GM18508 (cell line): ENCODE data around the gene HTR3B.
"Not testable (repeated sequence)": the region's sequence is repeated elsewhere in the genome, so short reads cannot be mapped to it uniquely, and the experiment has no call there.

Source experiments
- ATAC-seq: cut with Tn5 transposase; IDR thresholded peaks from one replicate; pipeline ENCODE4 v1.9.1; 2021; ENCODE audit warnings: moderate number of reproducible peaks; ENCODE audit not compliant: insufficient read depth, unreplicated experiment

The HTR3B gene

GRCh38 chr11:113880971-113881370 is 23.6 kb upstream of the HTR3B start:
- ATAC-seq: no peak

- ATAC-seq: no peak
Measured at GRCh38 chr11:113881856-113882255, 22.7 kb upstream of the HTR3B start.

GRCh38 chr11:113884361-113884836 is 20.2 kb upstream of the HTR3B start:
- ATAC-seq: no peak

GRCh38 chr11:113885897-113886296 is 18.7 kb upstream of the HTR3B start:
- no peak for ATAC-seq

- no peak for ATAC-seq
Measured at GRCh38 chr11:113888848-113889247, 15.7 kb upstream of the HTR3B start.

- peak; percentile 55 for ATAC-seq
Measured at GRCh38 chr11:113894421-113894996, 10.1 kb upstream of the HTR3B start.

GRCh38 chr11:113895367-113896155 is 9.0 kb upstream of the HTR3B start:
- ATAC-seq: no peak

- no peak for ATAC-seq
Measured at GRCh38 chr11:113896156-113896879, 8.3 kb upstream of the HTR3B start.

GRCh38 chr11:113901141-113901540 is 3.5 kb upstream of the HTR3B start:
- ATAC-seq: no peak

GRCh38 chr11:113906038-113906437 is 1.4 kb downstream of the HTR3B start:
- no peak for ATAC-seq

- ATAC-seq: no peak
Measured at GRCh38 chr11:113906516-113906915, 1.9 kb downstream of the HTR3B start.

GRCh38 chr11:113907152-113907551 is 2.6 kb downstream of the HTR3B start:
- ATAC-seq: no peak

- ATAC-seq: no peak
Measured at GRCh38 chr11:113907681-113908080, 3.1 kb downstream of the HTR3B start.

GRCh38 chr11:113908098-113908497 is 3.5 kb downstream of the HTR3B start:
- ATAC-seq: no peak

- ATAC-seq: not testable (repeated sequence)
Measured at GRCh38 chr11:113911491-113911890, 6.9 kb downstream of the HTR3B start.

GRCh38 chr11:113923572-113923971 is 19.0 kb downstream of the HTR3B start:
- no peak for ATAC-seq

GRCh38 chr11:113926273-113927197 is 21.9 kb downstream of the HTR3B start:
- ATAC-seq: no peak

GRCh38 chr11:113928311-113928710 is 23.7 kb downstream of the HTR3B start:
- ATAC-seq: no peak

- no peak for ATAC-seq
Measured at GRCh38 chr11:113932788-113933187, 28.2 kb downstream of the HTR3B start.

GRCh38 chr11:113934193-113934592 is 29.6 kb downstream of the HTR3B start:
- not testable (repeated sequence) for ATAC-seq
